Lower leg skin (tissue), 3 donors: ENCODE data around the gene AAMP.

ENCODE experiments used
- POLR2A ChIP-seq, 2 donors: fragments of 450-650 bp; IDR thresholded peaks; one replicate each; pipeline ENCODE4 v1.6.1; 2016 to 2017; ENCODE audit warnings: antibody characterized with exemption in 2 of 2, mild to moderate bottlenecking in 1 of 2, moderate library complexity in 1 of 2
- TF ChIP-seq, protein P1 (sequence below), 3 donors: fragments of 450-650 bp; IDR thresholded peaks; one replicate each; pipeline ENCODE4 v1.5.1; 2016; ENCODE audit warnings: antibody characterized with exemption in 3 of 3, mild to moderate bottlenecking in 3 of 3, moderate library complexity in 2 of 3

DNA sequence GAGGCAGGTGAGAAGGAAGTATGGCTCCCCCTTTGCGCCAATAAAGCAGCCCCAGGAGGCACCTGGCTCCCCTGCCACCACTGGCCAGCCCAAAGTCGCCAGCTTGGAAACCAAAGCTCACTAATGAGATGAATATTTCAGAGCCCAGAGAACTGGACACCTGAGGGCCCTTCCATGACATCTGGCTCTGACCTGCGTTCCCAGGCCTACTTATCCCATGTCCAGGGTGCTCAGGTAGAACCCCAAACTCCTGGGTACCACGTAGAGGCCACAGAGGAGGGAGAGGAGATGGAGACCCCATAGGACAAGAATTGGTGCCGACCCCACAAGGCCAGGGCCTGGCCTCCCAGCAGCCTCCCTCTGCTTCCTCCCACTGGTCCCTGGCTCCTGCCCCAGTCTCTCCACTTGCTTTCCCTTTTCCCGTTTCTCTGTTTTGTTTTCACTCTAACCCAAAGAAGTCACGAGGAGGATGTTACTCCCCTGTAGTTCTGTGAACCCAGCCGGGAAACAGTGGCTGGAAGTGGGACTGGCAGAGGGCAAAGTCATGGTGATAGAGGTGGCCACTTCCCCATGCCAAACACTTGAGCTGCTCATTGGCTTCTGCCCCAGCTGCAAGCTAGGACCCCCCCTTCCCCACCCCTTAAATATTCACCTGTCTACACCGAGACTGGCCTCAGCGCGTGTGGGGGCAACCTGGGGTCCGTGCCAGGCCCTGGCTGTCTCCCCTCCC is 21.5 kb upstream of the AAMP start:
- TF ChIP-seq, protein P1, sequence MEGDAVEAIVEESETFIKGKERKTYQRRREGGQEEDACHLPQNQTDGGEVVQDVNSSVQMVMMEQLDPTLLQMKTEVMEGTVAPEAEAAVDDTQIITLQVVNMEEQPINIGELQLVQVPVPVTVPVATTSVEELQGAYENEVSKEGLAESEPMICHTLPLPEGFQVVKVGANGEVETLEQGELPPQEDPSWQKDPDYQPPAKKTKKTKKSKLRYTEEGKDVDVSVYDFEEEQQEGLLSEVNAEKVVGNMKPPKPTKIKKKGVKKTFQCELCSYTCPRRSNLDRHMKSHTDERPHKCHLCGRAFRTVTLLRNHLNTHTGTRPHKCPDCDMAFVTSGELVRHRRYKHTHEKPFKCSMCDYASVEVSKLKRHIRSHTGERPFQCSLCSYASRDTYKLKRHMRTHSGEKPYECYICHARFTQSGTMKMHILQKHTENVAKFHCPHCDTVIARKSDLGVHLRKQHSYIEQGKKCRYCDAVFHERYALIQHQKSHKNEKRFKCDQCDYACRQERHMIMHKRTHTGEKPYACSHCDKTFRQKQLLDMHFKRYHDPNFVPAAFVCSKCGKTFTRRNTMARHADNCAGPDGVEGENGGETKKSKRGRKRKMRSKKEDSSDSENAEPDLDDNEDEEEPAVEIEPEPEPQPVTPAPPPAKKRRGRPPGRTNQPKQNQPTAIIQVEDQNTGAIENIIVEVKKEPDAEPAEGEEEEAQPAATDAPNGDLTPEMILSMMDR (IDR thresholded peaks at IDR 0.05) = no peak
- no peak for TF ChIP-seq POLR2A (IDR thresholded peaks at IDR 0.05)
